Ovary (tissue), 9 donors: ENCODE results near the gene PDE3B. TPM values are rescaled to one million over a fixed set of nuclear protein-coding genes. Genes with fewer than 3 reads are reported as not detected.

Experiments used
- DNase-seq, 5 donors: peaks; one replicate each; pipeline ENCODE4 v3.0.0-alpha.2; 2019 to 2020
- H3K27ac ChIP-seq, 2 donors: fragments of 200-600 bp; one replicate each; pipeline versions ENCODE4 v1.5.1 to v1.8.0; 2019 to 2022
- H3K27me3 ChIP-seq: fragments of 200-600 bp; one replicate; pipeline ENCODE4 v1.8.0; 2022
- H3K36me3 ChIP-seq: fragments of 200-600 bp; sonication (generic); one replicate; pipeline ENCODE4 v1.5.1; 2019
- H3K4me1 ChIP-seq: one replicate; pipeline ENCODE4 v1.8.1; 2013; ENCODE audit warnings: mild to moderate bottlenecking, moderate library complexity; ENCODE audit not compliant: insufficient read depth
- H3K4me3 ChIP-seq: fragments of 200-600 bp; sonication (generic); one replicate; pipeline ENCODE4 v1.5.1; 2017
- H3K9me3 ChIP-seq, 2 donors: fragments of 200-600 bp in 1 of 2; sonication (generic) in 1 of 2; one replicate each; pipeline versions ENCODE4 v1.5.1 to v1.8.1; 2013 to 2019; ENCODE audit warnings: mild to moderate bottlenecking in 1 of 2, moderate library complexity in 1 of 2
- CTCF ChIP-seq, 3 donors: fragments of 450-650 bp in 2 of 3; fragments of 200-600 bp in 1 of 3; IDR thresholded peaks; one replicate each; pipeline versions ENCODE4 v1.5.1 to v1.8.0; 2016 to 2022; ENCODE audit warnings: antibody characterized with exemption in 3 of 3, mild to moderate bottlenecking in 1 of 3
- EP300 ChIP-seq: sonication (generic); formaldehyde crosslinking; IDR thresholded peaks from one replicate; pipeline ENCODE4 v1.6.1; 2017; ENCODE audit warnings: antibody characterized with exemption
- POLR2A ChIP-seq: fragments of 450-650 bp; IDR thresholded peaks from one replicate; pipeline ENCODE4 v1.6.1; 2017; ENCODE audit warnings: antibody characterized with exemption, mild to moderate bottlenecking, moderate library complexity
- WGBS, 3 donors: extraction: QIAGEN DNeasy Blood & Tissue Kit in 1 of 3; methylation state at CpG; one replicate each; pipeline versions ENCODE4 v1.1.5 to v1.1.7; 2013 to 2017; 5-methylcytosine and 5-hydroxymethylcytosine counted together
- intact Hi-C, 4 donors: fragments of 100-400 bp; cut with DNase I; formaldehyde crosslinking; loops; one replicate each; pipeline versions ENCODE4 v1.11.0 to v1.15.1; 2022 to 2023
- polyA plus RNA-seq, 2 donors: library from polyadenylated mRNA; stranded (reverse); fragments of 200-250 nt in 1 of 2; fragments of 350-450 nt in 1 of 2; fragmentation: Illumina TruSeq in 1 of 2; extraction: RNeasy Lipid Tissue Mini Kit (QIAGEN cat#74804) in 1 of 2; gene quantifications; one replicate each; pipeline ENCODE4 v1.2.3, GENCODE V29; 2013 to 2014
- total RNA-seq, 7 donors: library from RNA; depleted of rRNA in 2 of 7; stranded (reverse); fragments of >200 nt in 2 of 7; fragmentation: NEBNext Ultra II Directional in 3 of 7; extraction: Animal tissue kit (Norgen Biotek cat#: 25700) in 3 of 7; gene quantifications; one replicate each; pipeline versions ENCODE4 v1.1.0 to v1.2.4, GENCODE V29; 2016 to 2023
- donor health status: DM: no; HTN: no; CAD: no; lungs with moderate emphysema.
- donor health status: DM: no; HTN: no; CAD: no.
- donor health status: Bipolar disorder and iron deficiency.
- donor health status: DM: yes; HTN: yes; CAD: no.
- donor health status: DM: no; HTN: no; CAD: no.
- donor health status: DM: yes; HTN: yes; CAD: no.

Gene PDE3B
- total and polyA plus RNA-seq, 9 donors, result 0.13 to 5.9 (median 1.2) TPM

- no peak for TF ChIP-seq CTCF (IDR thresholded peaks at IDR 0.05)
- H3K27me3 ChIP-seq, result no peaks in the 10 kb centered on the region
- no peaks in the 10 kb centered on the region for H3K9me3 ChIP-seq
- H3K4me1 ChIP-seq, result peaks cover 2% of the 10 kb centered on the region
- WGBS, 3 donors, result 79 to 85% (median 85%) methylated on average over 2 of the region's 2 CpGs
- H3K4me3 ChIP-seq, result peak overlapping the region; percentile 65
- no peaks in the 10 kb centered on the region for H3K36me3 ChIP-seq
- no peak for DNase-seq
- intact Hi-C loops, result loop anchor here in 1 of 4 donors (10.0 kb wide), 1 partner anchor 368 kb away; the partner anchor contains the start of gene PSMA1
- H3K27ac ChIP-seq, result no peak overlapping the region
Observed at GRCh38 chr11:14892577-14892976, 249.0 kb downstream of the PDE3B start.

DNA sequence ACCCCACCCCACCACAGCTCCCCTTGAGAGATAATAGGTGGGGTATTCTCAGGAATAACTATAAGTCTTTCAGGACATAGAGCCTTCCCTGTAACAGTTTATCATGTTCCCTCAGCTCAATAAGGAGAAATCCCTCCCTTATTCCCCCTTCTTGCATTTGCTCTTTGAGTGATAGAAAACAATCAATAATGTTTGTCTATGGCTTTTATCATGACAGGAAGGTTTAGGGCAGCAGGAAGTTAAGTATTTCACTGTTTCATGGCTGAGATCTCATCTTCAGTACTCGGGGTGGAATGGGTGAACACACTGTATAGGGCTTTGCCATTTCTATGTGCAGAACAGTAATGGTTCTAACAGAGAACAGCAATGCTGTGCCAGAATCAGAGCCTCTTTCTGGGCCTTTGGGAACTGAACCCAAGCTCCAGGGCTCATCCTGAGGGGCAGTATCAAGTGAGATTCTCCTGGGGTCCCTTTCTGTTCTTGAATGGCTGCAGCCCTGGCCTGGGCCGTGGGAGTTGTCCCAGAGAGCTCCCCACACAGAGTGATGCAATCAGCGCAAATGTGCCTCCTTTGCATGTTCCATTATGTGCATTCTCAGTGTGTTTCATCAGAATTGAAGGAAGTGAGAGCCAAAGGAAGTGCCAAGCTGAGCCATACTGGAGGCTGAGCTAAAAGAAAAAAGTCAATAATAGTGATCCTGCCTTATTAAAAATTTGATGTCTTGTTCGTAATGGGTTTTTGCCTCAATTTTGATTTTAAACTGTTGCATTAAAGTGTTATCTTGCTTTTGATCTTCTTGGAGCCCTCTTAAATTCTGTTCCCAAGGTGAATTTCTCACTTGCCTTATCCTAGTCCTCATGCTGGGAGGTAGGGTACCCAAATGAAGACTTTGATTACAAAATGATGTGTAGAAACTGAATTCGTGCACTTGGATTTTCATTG is 251.3 kb downstream of the PDE3B start:
- H3K27me3 ChIP-seq, result no peaks in the 10 kb centered on the region
- intact Hi-C loops, result loop anchor here in 1 of 4 donors (10.0 kb wide), 1 partner anchor 370 kb away; the partner anchor contains the start of gene PSMA1
- H3K27ac ChIP-seq, result no peak overlapping the region
- no peaks in the 10 kb centered on the region for H3K9me3 ChIP-seq
- H3K4me3 ChIP-seq, result no peak overlapping the region
- DNase-seq, result peak in 1 of 5 donors; percentile 17
- WGBS, 3 donors, result 58 to 67% (median 63%) methylated on average over 5 of the region's 5 CpGs
- H3K36me3 ChIP-seq, result no peaks in the 10 kb centered on the region
- no peaks in the 10 kb centered on the region for H3K4me1 ChIP-seq
- no peak for TF ChIP-seq EP300
- no peak for TF ChIP-seq CTCF (IDR thresholded peaks at IDR 0.05)
- no peak for TF ChIP-seq POLR2A

GRCh38 chr11:14898355-14898754 is 254.8 kb downstream of the PDE3B start:
- WGBS, 3 donors, result 86 to 96% (median 92%) methylated on average over 3 of the region's 3 CpGs
- Histone ChIP-seq H3K27ac (no peak overlapping the region), H3K27me3 (no peaks in the 10 kb centered on the region), H3K4me1 (no peaks in the 10 kb centered on the region), H3K9me3 (no peaks in the 10 kb centered on the region), H3K36me3 (no peaks in the 10 kb centered on the region), H3K4me3 (no peak overlapping the region)
- TF ChIP-seq CTCF (IDR thresholded peaks at IDR 0.05) (no peak), POLR2A (no peak), EP300 (no peak)
- intact Hi-C loops, result loop anchor here in 1 of 4 donors (10.0 kb wide), 1 partner anchor 374 kb away; the partner anchor contains the start of gene PSMA1
- DNase-seq, result no peak

DNA sequence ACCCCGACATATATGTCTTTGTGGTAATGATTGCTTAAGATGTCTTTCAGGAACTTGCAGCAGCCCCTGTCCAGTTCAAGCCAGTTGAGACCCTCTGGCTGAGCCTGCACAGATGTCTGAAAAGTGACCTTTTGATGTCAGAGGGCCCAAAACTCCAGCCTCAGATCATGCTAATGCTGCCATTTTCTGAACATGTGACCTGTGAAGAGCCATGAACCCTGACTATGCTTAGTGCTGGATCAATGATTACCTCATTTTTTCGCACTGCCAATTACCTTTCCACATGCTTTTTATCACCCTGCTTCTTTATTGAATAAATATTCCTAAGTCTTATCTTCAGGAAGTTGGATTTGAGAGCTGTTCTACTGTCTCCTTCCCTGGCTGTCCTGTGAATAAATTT is 255.3 kb downstream of the PDE3B start:
- no peak overlapping the region for H3K27ac ChIP-seq
- intact Hi-C loops, result loop anchor here in 1 of 4 donors (10.0 kb wide), 1 partner anchor 374 kb away; the partner anchor contains the start of gene PSMA1

More for the DNA sequence above, 255.3 kb downstream of the PDE3B start:
- Histone ChIP-seq H3K9me3 (no peaks in the 10 kb centered on the region), H3K36me3 (no peaks in the 10 kb centered on the region), H3K27me3 (no peaks in the 10 kb centered on the region), H3K4me1 (no peaks in the 10 kb centered on the region), H3K4me3 (no peak overlapping the region)
- TF ChIP-seq EP300, result no peak
- no peak for TF ChIP-seq POLR2A
- TF ChIP-seq CTCF (IDR thresholded peaks at IDR 0.05), result no peak
- whole genome bisulfite sequencing, 3 donors, result 82 to 92% (median 83%) methylated on average over 2 of the region's 2 CpGs
- DNase-seq, result no peak
